HG03342 (cell line): Measurements from ENCODE around the gene SCP2D1.

Experiments used
- ATAC-seq: cut with Tn5 transposase; IDR thresholded peaks from one replicate; pipeline ENCODE4 v1.9.1; 2021; ENCODE audit warnings: mild to moderate bottlenecking, moderate library complexity; ENCODE audit not compliant: unreplicated experiment

The SCP2D1 gene

GRCh38 chr20:18811904-18812303, 1.7 kb upstream of the SCP2D1 start:
- ATAC-seq = no peak

GRCh38 chr20:18815194-18815942, 1.8 kb downstream of the SCP2D1 start:
- ATAC-seq = no peak

- ATAC-seq = no peak
These were observed 9.2 kb downstream of the SCP2D1 start for GRCh38 chr20:18822832-18823231.

GRCh38 chr20:18831830-18832499, 18.4 kb downstream of the SCP2D1 start:
- no peak for ATAC-seq

GRCh38 chr20:18832546-18833200, 19.1 kb downstream of the SCP2D1 start:
- no peak for ATAC-seq

- no peak for ATAC-seq
These were observed 22.1 kb downstream of the SCP2D1 start for GRCh38 chr20:18835466-18836256.

GRCh38 chr20:18837718-18838117, 24.1 kb downstream of the SCP2D1 start:
- ATAC-seq = no peak

GRCh38 chr20:18839507-18840247, 26.1 kb downstream of the SCP2D1 start:
- no peak for ATAC-seq

GRCh38 chr20:18840248-18840645, 26.7 kb downstream of the SCP2D1 start:
- ATAC-seq = no peak

GRCh38 chr20:18845017-18845416, 31.4 kb downstream of the SCP2D1 start:
- no peak for ATAC-seq

- no peak for ATAC-seq
These were observed 33.7 kb downstream of the SCP2D1 start for GRCh38 chr20:18847226-18847755.

GRCh38 chr20:18849131-18849530, 35.5 kb downstream of the SCP2D1 start:
- no peak for ATAC-seq

- no peak for ATAC-seq
These were observed 38.0 kb downstream of the SCP2D1 start for GRCh38 chr20:18851629-18852028.

GRCh38 chr20:18852318-18852717, 38.7 kb downstream of the SCP2D1 start:
- no peak for ATAC-seq

GRCh38 chr20:18853216-18853615, 39.6 kb downstream of the SCP2D1 start:
- no peak for ATAC-seq

- ATAC-seq = no peak
These were observed 40.5 kb downstream of the SCP2D1 start for GRCh38 chr20:18853946-18854646.

GRCh38 chr20:18855882-18856281, 42.3 kb downstream of the SCP2D1 start:
- no peak for ATAC-seq

GRCh38 chr20:18856873-18857272, 43.3 kb downstream of the SCP2D1 start:
- ATAC-seq = no peak

- ATAC-seq = no peak
These were observed 44.1 kb downstream of the SCP2D1 start for GRCh38 chr20:18857640-18858039.

GRCh38 chr20:18858816-18859215, 45.2 kb downstream of the SCP2D1 start:
- ATAC-seq = no peak
